Measurements from ENCODE around the gene DHX30.

Gene DHX30

GRCh38 chr3:47896736-47897135 is 93.8 kb downstream of the DHX30 start:
- DNase-seq (ENCODE audit: low read depth): no peak
- TF ChIP-seq CTCF (conservative IDR thresholded peaks at IDR 0.05; ENCODE audit: low read depth, low read length): no peak
- no peak overlapping the region for H3K4me3 ChIP-seq (ENCODE audit: low read length)

- H3K4me3 ChIP-seq (ENCODE audit: low read length): no peak overlapping the region
- no peak for DNase-seq (ENCODE audit: low read depth)
- TF ChIP-seq CTCF (conservative IDR thresholded peaks at IDR 0.05; ENCODE audit: low read depth, low read length): no peak
Measured at GRCh38 chr3:47897954-47898353, 95.0 kb downstream of the DHX30 start.

GRCh38 chr3:47899495-47900108 is 96.7 kb downstream of the DHX30 start:
- DNase-seq (ENCODE audit: low read depth): peak; percentile 46
- no peak overlapping the region for H3K4me3 ChIP-seq (ENCODE audit: low read length)
- no peak for TF ChIP-seq CTCF (conservative IDR thresholded peaks at IDR 0.05; ENCODE audit: low read depth, low read length)
